ENCODE data around the gene KLHDC8B.

- TF ChIP-seq TAF1 (IDR thresholded peaks at IDR 0.05; ENCODE audit: borderline replicate concordance, insufficient read depth, low read length) (no peak), POLR2AphosphoS5 (IDR thresholded peaks at IDR 0.05; ENCODE audit: low read depth, low read length) (no peak), SIN3A (IDR thresholded peaks at IDR 0.05; ENCODE audit: borderline replicate concordance, insufficient read depth, low read length) (no peak)
- TF ChIP-seq, protein P1, sequence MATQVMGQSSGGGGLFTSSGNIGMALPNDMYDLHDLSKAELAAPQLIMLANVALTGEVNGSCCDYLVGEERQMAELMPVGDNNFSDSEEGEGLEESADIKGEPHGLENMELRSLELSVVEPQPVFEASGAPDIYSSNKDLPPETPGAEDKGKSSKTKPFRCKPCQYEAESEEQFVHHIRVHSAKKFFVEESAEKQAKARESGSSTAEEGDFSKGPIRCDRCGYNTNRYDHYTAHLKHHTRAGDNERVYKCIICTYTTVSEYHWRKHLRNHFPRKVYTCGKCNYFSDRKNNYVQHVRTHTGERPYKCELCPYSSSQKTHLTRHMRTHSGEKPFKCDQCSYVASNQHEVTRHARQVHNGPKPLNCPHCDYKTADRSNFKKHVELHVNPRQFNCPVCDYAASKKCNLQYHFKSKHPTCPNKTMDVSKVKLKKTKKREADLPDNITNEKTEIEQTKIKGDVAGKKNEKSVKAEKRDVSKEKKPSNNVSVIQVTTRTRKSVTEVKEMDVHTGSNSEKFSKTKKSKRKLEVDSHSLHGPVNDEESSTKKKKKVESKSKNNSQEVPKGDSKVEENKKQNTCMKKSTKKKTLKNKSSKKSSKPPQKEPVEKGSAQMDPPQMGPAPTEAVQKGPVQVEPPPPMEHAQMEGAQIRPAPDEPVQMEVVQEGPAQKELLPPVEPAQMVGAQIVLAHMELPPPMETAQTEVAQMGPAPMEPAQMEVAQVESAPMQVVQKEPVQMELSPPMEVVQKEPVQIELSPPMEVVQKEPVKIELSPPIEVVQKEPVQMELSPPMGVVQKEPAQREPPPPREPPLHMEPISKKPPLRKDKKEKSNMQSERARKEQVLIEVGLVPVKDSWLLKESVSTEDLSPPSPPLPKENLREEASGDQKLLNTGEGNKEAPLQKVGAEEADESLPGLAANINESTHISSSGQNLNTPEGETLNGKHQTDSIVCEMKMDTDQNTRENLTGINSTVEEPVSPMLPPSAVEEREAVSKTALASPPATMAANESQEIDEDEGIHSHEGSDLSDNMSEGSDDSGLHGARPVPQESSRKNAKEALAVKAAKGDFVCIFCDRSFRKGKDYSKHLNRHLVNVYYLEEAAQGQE (IDR thresholded peaks at IDR 0.05; ENCODE audit: insufficient read depth in 1 of 2, low read depth in 2 of 2, low read length in 2 of 2): no peak
Measured at GRCh38 chr3:49198161-49198560, 26.8 kb downstream of the KLHDC8B start.
